Mononuclear cell (primary cell): Measurements from ENCODE around the gene NUMB. TPM values are rescaled to one million over a fixed set of nuclear protein-coding genes. Genes with fewer than 3 reads are reported as not detected.

Experiments used
- H3K27me3 ChIP-seq: 2 replicates; pipeline ENCODE4 v1.6.0; 2011; ENCODE audit warnings: low read length, control low read depth; ENCODE audit not compliant: insufficient read depth
- H3K4me1 ChIP-seq: 2 replicates; pipeline ENCODE4 v1.5.1; 2011; ENCODE audit warnings: mild to moderate bottlenecking, low read length, control low read depth; ENCODE audit not compliant: insufficient read depth
- H3K4me3 ChIP-seq: 2 replicates; pipeline ENCODE4 v1.5.1; 2011; ENCODE audit warnings: mild to moderate bottlenecking, low read length, moderate library complexity
- H3K9me3 ChIP-seq: 2 replicates; pipeline ENCODE4 v1.5.1; 2011; ENCODE audit warnings: low read depth, mild to moderate bottlenecking, control low read depth, low read length
- total RNA-seq: library from RNA; depleted of rRNA; stranded (reverse); fragments of >200 nt; gene quantifications from one replicate; pipeline ENCODE4 v1.2.3, GENCODE V29; 2012

NUMB gene
- total RNA-seq, result 41.1 TPM

GRCh38 chr14:73458183-73458976 is at the start of gene NUMB:
TSS of gene NUMB (minus strand) at chr14:73458546. CDS start at chr14:73355751, 102,795 bp downstream.
- peaks cover 67% of the 10 kb centered on the region for H3K4me1 ChIP-seq
- no peaks in the 10 kb centered on the region for H3K9me3 ChIP-seq
- H3K4me3 ChIP-seq, result peak within 1 kb of the TSS; percentile 89
- H3K27me3 ChIP-seq, result no peaks in the 10 kb centered on the region

GRCh38 chr14:73503648-73504047 is 45.3 kb upstream of the NUMB start:
- Histone ChIP-seq H3K4me3 (no peak overlapping the region), H3K4me1 (no peaks in the 10 kb centered on the region), H3K9me3 (no peaks in the 10 kb centered on the region), H3K27me3 (no peaks in the 10 kb centered on the region)

GRCh38 chr14:73502017-73502619 is 43.8 kb upstream of the NUMB start:
- H3K27me3 ChIP-seq, result no peaks in the 10 kb centered on the region
- H3K9me3 ChIP-seq, result no peaks in the 10 kb centered on the region
- no peaks in the 10 kb centered on the region for H3K4me1 ChIP-seq
- H3K4me3 ChIP-seq, result no peak overlapping the region

GRCh38 chr14:73500360-73500759 is 42.0 kb upstream of the NUMB start:
- H3K4me3 ChIP-seq, result no peak overlapping the region
- H3K4me1 ChIP-seq, result no peaks in the 10 kb centered on the region
- no peaks in the 10 kb centered on the region for H3K27me3 ChIP-seq
- no peaks in the 10 kb centered on the region for H3K9me3 ChIP-seq

GRCh38 chr14:73494593-73494992 is 36.2 kb upstream of the NUMB start:
- H3K4me3 ChIP-seq, result no peak overlapping the region
- peaks cover 38% of the 10 kb centered on the region for H3K4me1 ChIP-seq

GRCh38 chr14:73492670-73493069 is 34.3 kb upstream of the NUMB start:
- H3K4me3 ChIP-seq, result no peak overlapping the region
- no peaks in the 10 kb centered on the region for H3K27me3 ChIP-seq
- no peaks in the 10 kb centered on the region for H3K9me3 ChIP-seq
- peaks cover 38% of the 10 kb centered on the region for H3K4me1 ChIP-seq

More at GRCh38 chr14:73494593-73494992, 36.2 kb upstream of the NUMB start:
- no peaks in the 10 kb centered on the region for H3K27me3 ChIP-seq
- no peaks in the 10 kb centered on the region for H3K9me3 ChIP-seq

- H3K27me3 ChIP-seq, result no peaks in the 10 kb centered on the region
- peak overlapping the region; percentile 75 for H3K4me3 ChIP-seq
- no peaks in the 10 kb centered on the region for H3K9me3 ChIP-seq
- peaks cover 38% of the 10 kb centered on the region for H3K4me1 ChIP-seq
Observed at GRCh38 chr14:73492043-73492552, 33.8 kb upstream of the NUMB start.

GRCh38 chr14:73491256-73492042 is 33.1 kb upstream of the NUMB start:
- H3K4me1 ChIP-seq, result peaks cover 38% of the 10 kb centered on the region
- no peaks in the 10 kb centered on the region for H3K27me3 ChIP-seq
- peak overlapping the region; percentile 75 for H3K4me3 ChIP-seq
- no peaks in the 10 kb centered on the region for H3K9me3 ChIP-seq

- no peaks in the 10 kb centered on the region for H3K9me3 ChIP-seq
- H3K4me1 ChIP-seq, result peaks cover 37% of the 10 kb centered on the region
- H3K4me3 ChIP-seq, result no peak overlapping the region
- H3K27me3 ChIP-seq, result no peaks in the 10 kb centered on the region
Observed at GRCh38 chr14:73489481-73490175, 31.3 kb upstream of the NUMB start.

GRCh38 chr14:73478684-73479083 is 20.3 kb upstream of the NUMB start:
- Histone ChIP-seq H3K27me3 (no peaks in the 10 kb centered on the region), H3K4me3 (no peak overlapping the region), H3K4me1 (peaks cover 12% of the 10 kb centered on the region), H3K9me3 (no peaks in the 10 kb centered on the region)

GRCh38 chr14:73477618-73478266 is 19.4 kb upstream of the NUMB start:
- Histone ChIP-seq H3K4me3 (no peak overlapping the region), H3K4me1 (peaks cover 12% of the 10 kb centered on the region), H3K9me3 (no peaks in the 10 kb centered on the region), H3K27me3 (no peaks in the 10 kb centered on the region)

GRCh38 chr14:73476451-73476931 is 18.1 kb upstream of the NUMB start:
- no peaks in the 10 kb centered on the region for H3K9me3 ChIP-seq
- no peaks in the 10 kb centered on the region for H3K27me3 ChIP-seq
- no peak overlapping the region for H3K4me3 ChIP-seq
- H3K4me1 ChIP-seq, result peaks cover 18% of the 10 kb centered on the region

GRCh38 chr14:73474952-73475351 is 16.6 kb upstream of the NUMB start:
- H3K4me3 ChIP-seq, result no peak overlapping the region
- no peaks in the 10 kb centered on the region for H3K9me3 ChIP-seq
- peaks cover 18% of the 10 kb centered on the region for H3K4me1 ChIP-seq
- H3K27me3 ChIP-seq, result no peaks in the 10 kb centered on the region
